GM12878 (cell line): ENCODE measurements around the gene THOC6. TPM values are rescaled to one million over a fixed set of nuclear protein-coding genes. Genes with fewer than 3 reads are reported as not detected.

Experiments
- BACH1 ChIP-seq: fragments of 450-650 bp; IDR thresholded peaks from 2 replicates; pipeline ENCODE4 v1.6.1; 2017; ENCODE audit warnings: mild to moderate bottlenecking, borderline replicate concordance
- BCLAF1 ChIP-seq: fragments of 450-650 bp; IDR thresholded peaks from 2 replicates; pipeline ENCODE4 v1.6.1; 2017; ENCODE audit warnings: antibody characterized with exemption, mild to moderate bottlenecking, moderate library complexity
- BMI1 ChIP-seq: fragments of 450-650 bp; IDR thresholded peaks from 2 replicates; pipeline ENCODE4 v1.6.1; 2016; ENCODE audit warnings: mild to moderate bottlenecking, moderate library complexity, borderline replicate concordance
- CBFB ChIP-seq: IDR thresholded peaks from 2 replicates; pipeline ENCODE4 v1.6.1; 2016; ENCODE audit warnings: antibody characterized with exemption, low read depth
- CHD4 ChIP-seq: fragments of 200-600 bp; sonication (generic); IDR thresholded peaks from 2 replicates; pipeline ENCODE4 v1.6.1; 2016; ENCODE audit warnings: mild to moderate bottlenecking
- EGR1 ChIP-seq, 2 experiments: IDR thresholded peaks; 1 replicate in 1 of 2; 2 replicates in 1 of 2; pipeline ENCODE4 v1.6.1; 2011 to 2012; ENCODE audit warnings: low read depth in 2 of 2, low read length in 2 of 2, borderline replicate concordance in 1 of 2, mild to moderate bottlenecking in 1 of 2, moderate library complexity in 1 of 2
- IRF5 ChIP-seq: fragments of 450-650 bp; IDR thresholded peaks from 2 replicates; pipeline ENCODE4 v1.6.1; 2017; ENCODE audit warnings: borderline replicate concordance
- MEF2A ChIP-seq: IDR thresholded peaks from 2 replicates; pipeline ENCODE4 v1.6.1; 2011; ENCODE audit warnings: low read depth, mild to moderate bottlenecking, low read length, moderate library complexity; ENCODE audit not compliant: insufficient read depth
- MYB ChIP-seq: fragments of 150-350 bp; IDR thresholded peaks from 2 replicates; pipeline ENCODE4 v1.6.1; 2014; ENCODE audit warnings: mild to moderate bottlenecking, low read depth, low read length, borderline replicate concordance
- NKRF ChIP-seq: fragments of 450-650 bp; conservative IDR thresholded peaks from 2 replicates; pipeline ENCODE4 v1.6.1; 2017; ENCODE audit warnings: mild to moderate bottlenecking, moderate library complexity
- NR2C1 ChIP-seq: fragments of 450-650 bp; IDR thresholded peaks from 2 replicates; pipeline ENCODE4 v1.6.1; 2017; ENCODE audit warnings: antibody characterized with exemption, mild to moderate bottlenecking, moderate library complexity
- POU2F2 ChIP-seq: IDR thresholded peaks from 3 replicates; pipeline ENCODE4 v1.6.1; 2011; ENCODE audit warnings: low read depth, mild to moderate bottlenecking, low read length, borderline replicate concordance
- REST ChIP-seq: IDR thresholded peaks from 2 replicates; pipeline ENCODE4 v1.6.1; 2012; ENCODE audit warnings: mild to moderate bottlenecking, low read depth, low read length
- YBX1 ChIP-seq: fragments of 450-650 bp; IDR thresholded peaks from 2 replicates; pipeline ENCODE4 v1.6.1; 2016; ENCODE audit warnings: antibody characterized with exemption
- ZNF207 ChIP-seq: fragments of 450-650 bp; IDR thresholded peaks from 2 replicates; pipeline ENCODE4 v1.6.1; 2014; ENCODE audit warnings: antibody characterized with exemption, mild to moderate bottlenecking, borderline replicate concordance
- ZNF274 ChIP-seq: IDR thresholded peaks from one replicate; pipeline ENCODE4 v1.8.0; 2011; ENCODE audit not compliant: insufficient read length, insufficient read depth
- polyA plus RNA-seq, 11 experiments: library from polyadenylated mRNA; depleted of rRNA in 4 of 11; unstranded in 6 of 11; stranded (reverse) in 5 of 11; fragments of >200 nt; fragmentation: Nextera tagmentation in 4 of 11; fragmentation: Illumina TruSeq in 1 of 11; extraction: Ambion mirVana in 4 of 11; extraction: Trizol in 1 of 11; gene quantifications; 1 replicate in 1 of 11; 2 replicates in 10 of 11; pipeline versions ENCODE4 v1.2.1 to v1.2.3, GENCODE V29; 2011 to 2016; ENCODE audit warnings: inconsistent platforms in 2 of 11, missing spikeins in 2 of 11, low read depth in 1 of 11
- total RNA-seq, 4 experiments: library from RNA; depleted of rRNA in 3 of 4; stranded (reverse); fragments of >200 nt in 3 of 4; fragmentation: Illumina TruSeq in 1 of 4; extraction: Trizol in 1 of 4; gene quantifications; 2 replicates each; pipeline versions ENCODE4 v1.2.1 to v1.2.3, GENCODE V29; 2013 to 2021

Gene THOC6
- total and polyA plus RNA-seq, 10 of the 15 experiments (the other 5 are each of a cell fraction or from before 2014, with no cell fraction given) = 1.0 to 54.4 (median 27.9) TPM

GRCh38 chr16:3023669-3024478 lies at the start of gene THOC6, which contains the start of gene HCFC1R1 (continued):
- TF ChIP-seq EGR1 (IDR thresholded peaks at IDR 0.05; ENCODE audit: borderline replicate concordance in 1 of 2, low read depth in 2 of 2, low read length in 2 of 2) (peak; percentile 36 to 95; a peak in 2 of 3 replicates), BCLAF1 (no peak), IRF5 (no peak), NR2C1 (peak; percentile 84), POU2F2 (no peak; the same call in 2 of the 3 replicates), BMI1 (no peak), NKRF (peak; percentile 71; the same call in 1 of the 2 replicates), BACH1 (peak; percentile 71; the same call in 1 of the 2 replicates), REST (no peak), CHD4 (no peak), ZNF274 (no peak), YBX1 (no peak), ZNF207 (peak; percentile 93), MEF2A (no peak), MYB (no peak), CBFB (0 out of 2 replicates have a peak, but pooled peaks have one; percentile 52)
